ENCODE data around the gene DEXI. TPM values are rescaled to one million over a fixed set of nuclear protein-coding genes. Genes with fewer than 3 reads are reported as not detected.
A peak's percentile ranks its signal among the peaks of the same experiment; 100 is the strongest.

Gene DEXI
- total and polyA plus RNA-seq, 12 donors = 52.6 to 303 (median 97.1) TPM

DNA sequence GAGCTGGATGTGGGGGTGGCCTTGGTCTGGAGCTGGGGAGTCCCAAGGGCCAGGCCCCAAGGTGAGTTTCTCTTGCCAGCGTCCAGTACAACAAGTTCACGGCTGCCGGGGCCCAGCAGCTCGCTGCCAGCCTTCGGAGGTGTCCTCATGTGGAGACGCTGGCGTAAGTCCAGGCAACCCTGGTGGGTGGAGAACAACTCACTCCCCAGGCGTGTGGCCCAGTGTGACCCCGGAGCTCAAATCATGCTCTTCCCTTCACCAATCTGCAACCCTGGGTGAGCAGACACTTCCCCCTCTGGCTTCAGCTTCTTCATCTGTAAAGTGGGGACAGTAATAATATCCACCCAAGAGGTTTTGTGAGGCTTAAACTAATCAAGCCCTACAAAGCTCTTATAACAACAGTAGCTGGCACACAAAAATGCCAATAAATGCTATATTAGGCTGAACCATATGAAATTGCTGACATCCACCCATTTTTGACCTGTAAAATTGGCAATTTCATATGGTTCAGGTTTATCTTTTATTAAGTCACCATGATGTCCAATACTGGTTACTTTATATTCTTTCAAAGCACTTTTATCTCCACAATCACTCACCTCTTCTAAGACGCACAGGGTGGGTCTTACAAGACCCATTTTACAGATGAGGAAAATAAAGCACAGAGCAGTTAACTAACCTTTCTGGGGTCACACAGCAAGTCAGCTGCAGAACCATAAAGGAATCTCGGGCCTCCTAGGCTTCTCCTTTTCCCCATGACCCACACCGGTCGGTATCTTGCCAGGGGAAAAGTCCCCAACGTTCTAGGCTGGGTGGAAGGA is 19.7 kb downstream of the DEXI start:
- H3K27ac ChIP-seq = peak overlapping the region; percentile 47 to 86 (median 77)
- no peak for TF ChIP-seq POLR2A (IDR thresholded peaks at IDR 0.05)
- TF ChIP-seq, protein P1, sequence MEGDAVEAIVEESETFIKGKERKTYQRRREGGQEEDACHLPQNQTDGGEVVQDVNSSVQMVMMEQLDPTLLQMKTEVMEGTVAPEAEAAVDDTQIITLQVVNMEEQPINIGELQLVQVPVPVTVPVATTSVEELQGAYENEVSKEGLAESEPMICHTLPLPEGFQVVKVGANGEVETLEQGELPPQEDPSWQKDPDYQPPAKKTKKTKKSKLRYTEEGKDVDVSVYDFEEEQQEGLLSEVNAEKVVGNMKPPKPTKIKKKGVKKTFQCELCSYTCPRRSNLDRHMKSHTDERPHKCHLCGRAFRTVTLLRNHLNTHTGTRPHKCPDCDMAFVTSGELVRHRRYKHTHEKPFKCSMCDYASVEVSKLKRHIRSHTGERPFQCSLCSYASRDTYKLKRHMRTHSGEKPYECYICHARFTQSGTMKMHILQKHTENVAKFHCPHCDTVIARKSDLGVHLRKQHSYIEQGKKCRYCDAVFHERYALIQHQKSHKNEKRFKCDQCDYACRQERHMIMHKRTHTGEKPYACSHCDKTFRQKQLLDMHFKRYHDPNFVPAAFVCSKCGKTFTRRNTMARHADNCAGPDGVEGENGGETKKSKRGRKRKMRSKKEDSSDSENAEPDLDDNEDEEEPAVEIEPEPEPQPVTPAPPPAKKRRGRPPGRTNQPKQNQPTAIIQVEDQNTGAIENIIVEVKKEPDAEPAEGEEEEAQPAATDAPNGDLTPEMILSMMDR (IDR thresholded peaks at IDR 0.05) = no peak
- H3K4me1 ChIP-seq (replicated peaks in 1 of 2) = peaks cover 40 to 44% of the 10 kb centered on the region in 2 donors
- H3K36me3 ChIP-seq (replicated peaks in 1 of 2) = peaks cover 0 to 30% of the 10 kb centered on the region in 2 donors
- 51 to 64% (median 58%) methylated on average over 7 to 14 of the region's 14 CpGs for WGBS, 4 donors
- no peaks in the 10 kb centered on the region for H3K27me3 ChIP-seq
- H3K4me3 ChIP-seq = no peak overlapping the region
- DNase-seq = peak; percentile 83 to 97 (median 93)
- no peaks in the 10 kb centered on the region for H3K9me3 ChIP-seq (replicated peaks in 1 of 3)
- intact Hi-C loops (cut with DNase I) = loop anchor here in 1 of 2 donors (10.0 kb wide), 1 partner anchor 408 kb away; no protein-coding TSS in a partner anchor

DNA sequence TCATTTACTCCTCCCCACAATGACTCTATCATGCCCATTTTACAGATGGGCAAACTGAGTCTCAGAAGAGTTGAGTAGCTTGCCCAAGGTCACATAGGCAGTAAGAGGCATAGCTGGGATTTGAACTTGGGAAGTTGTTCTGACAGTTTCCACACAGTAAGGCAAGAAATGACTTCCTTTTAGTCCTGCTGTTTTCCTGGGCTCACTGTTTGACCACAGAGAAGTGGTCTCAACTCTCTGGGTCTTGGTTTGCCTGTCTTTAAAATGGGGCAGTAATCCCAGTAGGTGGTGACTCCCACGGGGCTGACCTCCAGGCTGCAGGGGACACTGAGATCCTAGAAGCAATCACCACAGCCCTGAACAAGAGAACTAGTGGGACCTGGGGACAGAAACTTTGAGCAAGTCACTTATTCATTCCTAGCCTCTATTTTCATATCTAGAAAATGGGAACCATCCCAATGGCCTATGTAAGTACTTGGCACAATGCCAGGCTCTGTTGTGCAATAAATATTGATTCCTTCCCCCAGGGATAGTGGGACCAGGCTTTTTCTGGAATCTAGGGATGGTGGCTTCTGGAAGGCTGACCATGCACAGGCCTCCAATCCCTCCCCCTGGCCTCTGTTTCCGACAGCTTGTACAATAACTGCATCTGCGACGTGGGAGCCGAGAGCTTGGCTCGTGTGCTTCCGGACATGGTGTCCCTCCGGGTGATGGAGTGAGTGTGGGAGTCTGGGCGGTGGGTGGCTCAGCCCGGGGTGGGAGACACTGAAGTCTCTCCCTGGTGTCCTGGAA is 20.5 kb downstream of the DEXI start:
- TF ChIP-seq POLR2A (IDR thresholded peaks at IDR 0.05) = no peak
- TF ChIP-seq, protein P1 (IDR thresholded peaks at IDR 0.05) = no peak
- H3K27me3 ChIP-seq = no peaks in the 10 kb centered on the region
- DNase-seq = peak in 4 of 7 donors; percentile 60 to 71 (median 66)
- WGBS, 4 donors = 35 to 62% (median 39%) methylated on average over 2 to 10 of the region's 10 CpGs
- H3K4me1 ChIP-seq (replicated peaks in 1 of 2) = peaks cover 40 to 44% of the 10 kb centered on the region in 2 donors
- H3K4me3 ChIP-seq = no peak overlapping the region
- intact Hi-C loops (cut with DNase I) = loop anchor here in 1 of 2 donors (10.0 kb wide), 1 partner anchor 407 kb away; no protein-coding TSS in a partner anchor
- peak overlapping the region; percentile 47 to 86 (median 77) for H3K27ac ChIP-seq
- H3K9me3 ChIP-seq (replicated peaks in 1 of 3) = no peaks in the 10 kb centered on the region
- H3K36me3 ChIP-seq (replicated peaks in 1 of 2) = peaks cover 0 to 22% of the 10 kb centered on the region in 2 donors

DNA sequence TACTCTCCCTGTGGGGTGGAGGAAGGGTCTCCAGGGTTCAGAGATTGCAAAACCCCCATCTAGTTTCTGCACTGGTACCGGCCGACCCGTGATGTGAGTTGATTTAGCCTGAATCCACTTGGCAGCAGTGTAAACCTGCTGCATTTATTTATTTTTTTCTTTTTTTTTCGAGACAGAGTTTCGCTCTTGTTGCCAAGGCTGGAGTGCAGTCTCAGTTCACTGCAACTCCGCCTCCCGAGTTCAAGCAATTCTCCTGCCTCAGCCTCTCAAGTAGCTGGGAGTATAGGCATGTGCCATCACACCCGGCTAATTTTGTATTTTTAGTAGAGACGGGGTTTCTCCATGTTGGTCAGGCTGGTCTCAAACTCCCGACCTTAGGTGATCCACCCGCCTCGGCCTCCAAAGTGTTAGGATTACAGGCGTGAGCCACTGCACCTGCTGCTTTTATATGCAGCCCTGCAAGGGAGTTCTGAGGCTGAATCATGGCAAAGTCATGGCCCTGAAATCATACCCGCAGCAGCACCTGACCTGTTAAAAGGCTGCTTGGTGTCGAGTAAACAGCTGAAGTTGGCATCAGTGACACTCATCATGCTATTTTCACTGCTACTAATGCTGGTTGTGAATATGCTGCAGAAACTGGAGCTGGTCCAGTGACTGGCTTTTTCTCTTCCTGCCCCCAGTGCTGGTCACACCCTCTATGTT is 21.4 kb downstream of the DEXI start:
- peak in 2 of 7 donors; percentile 57 for DNase-seq
- H3K4me3 ChIP-seq = no peak overlapping the region
- H3K27me3 ChIP-seq = no peaks in the 10 kb centered on the region
- H3K4me1 ChIP-seq (replicated peaks in 1 of 2) = peaks cover 40 to 44% of the 10 kb centered on the region in 2 donors
- H3K27ac ChIP-seq = peak overlapping the region in 3 of 5 donors; percentile 72 to 86 (median 78)
- peaks cover 0 to 14% of the 10 kb centered on the region in 2 donors for H3K36me3 ChIP-seq (replicated peaks in 1 of 2)
- intact Hi-C loops (cut with DNase I) = loop anchor here in 1 of 2 donors (10.0 kb wide), 1 partner anchor 406 kb away; no protein-coding TSS in a partner anchor
- TF ChIP-seq, protein P1 (IDR thresholded peaks at IDR 0.05) = no peak
- TF ChIP-seq POLR2A (IDR thresholded peaks at IDR 0.05) = no peak
- no peaks in the 10 kb centered on the region for H3K9me3 ChIP-seq (replicated peaks in 1 of 3)
- WGBS, 4 donors = 53 to 69% (median 67%) methylated on average over 13 to 15 of the region's 15 CpGs

Data from adrenal gland (tissue), 12 donors.